Cortex of kidney (tissue), 1 donor: ENCODE measurements around the gene JAKMIP1.
"Not testable (repeated sequence)": the region's sequence is repeated elsewhere in the genome, so short reads cannot be mapped to it uniquely, and the experiment has no call there.

ENCODE experiments used
- DNase-seq: peaks from one replicate; lab custom pipeline; 2025; lab: John Stamatoyannopoulos, UW

Gene JAKMIP1

DNA sequence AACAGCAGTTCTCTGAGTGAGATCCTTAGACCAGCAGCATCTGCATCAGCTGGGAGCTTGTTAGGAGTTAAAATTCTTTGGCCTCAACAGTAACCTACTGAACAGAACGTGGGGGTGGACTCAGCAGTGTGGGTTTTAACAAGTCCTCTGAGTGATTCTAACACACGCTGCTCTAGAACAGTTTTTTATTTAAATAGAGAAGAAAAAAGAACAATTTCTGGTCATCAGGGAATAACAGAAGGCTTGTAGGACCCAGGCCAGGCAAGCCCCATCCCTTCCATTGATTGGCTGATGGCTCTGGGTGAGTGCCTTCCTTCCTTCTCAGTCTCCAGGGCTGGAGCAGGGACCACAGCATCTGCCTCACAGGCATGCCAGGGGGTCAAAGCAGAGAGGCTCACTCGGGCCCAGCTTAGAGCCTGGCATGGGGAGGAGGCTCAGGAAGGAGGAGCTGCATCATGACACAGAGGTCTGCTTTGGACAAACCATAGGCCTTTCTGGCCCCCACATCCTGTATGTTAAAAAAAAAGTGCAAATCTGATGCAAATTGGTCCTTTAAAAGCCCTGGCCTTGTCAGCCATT lies 56.7 kb downstream of the JAKMIP1 start:
- no peak for DNase-seq

DNA sequence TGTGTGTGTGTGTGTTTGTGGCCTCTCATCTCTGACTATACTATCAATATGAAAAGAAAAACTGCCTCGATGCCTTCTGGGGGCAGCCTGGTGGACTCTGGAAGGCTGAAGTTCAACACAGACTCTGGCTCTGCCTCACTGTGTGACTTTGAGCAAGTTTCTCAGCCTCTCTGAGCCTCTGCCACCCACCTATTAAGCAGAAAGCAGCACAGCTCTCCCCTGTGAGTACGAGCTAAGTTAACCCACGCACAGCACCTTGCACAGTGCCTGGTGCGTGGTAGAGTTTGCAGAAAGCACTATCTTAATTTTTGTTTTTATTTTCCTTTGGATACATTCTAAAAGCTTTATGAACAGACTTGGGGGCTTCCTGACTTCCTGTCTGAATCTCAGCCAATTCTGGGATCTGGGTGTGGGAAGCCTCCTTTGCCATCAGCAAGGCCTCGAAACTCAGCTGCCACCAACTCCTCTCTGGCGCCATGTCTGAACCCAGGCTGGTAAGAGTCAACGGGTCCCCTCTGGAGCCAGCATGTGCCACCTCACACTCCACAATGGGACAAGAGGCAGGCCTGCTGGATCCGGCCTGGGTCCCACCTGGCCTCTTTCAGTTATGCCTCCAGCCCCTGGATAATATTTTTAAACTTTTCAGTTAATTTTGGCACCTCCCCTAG lies 57.3 kb downstream of the JAKMIP1 start:
- DNase-seq, result no peak

DNA sequence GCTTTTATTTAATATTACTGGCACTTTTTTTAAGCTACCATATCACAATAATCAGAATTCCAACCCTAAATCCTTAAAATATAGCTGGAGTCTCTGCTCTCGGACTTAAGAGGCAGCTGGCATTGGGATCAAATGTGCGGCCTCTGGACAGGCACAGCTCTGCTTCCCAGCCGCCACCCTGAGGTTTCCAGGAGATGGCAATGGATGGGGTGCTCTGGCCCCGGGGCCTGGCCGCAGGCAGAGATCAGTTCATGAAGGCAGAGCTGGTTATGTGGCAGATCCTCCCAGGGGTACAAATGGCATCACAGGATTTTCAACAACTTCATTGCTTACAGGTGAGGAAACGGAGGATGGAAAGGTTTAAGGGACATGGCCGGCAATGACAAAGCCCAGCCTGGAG lies 57.8 kb downstream of the JAKMIP1 start:
- no peak for DNase-seq

DNA sequence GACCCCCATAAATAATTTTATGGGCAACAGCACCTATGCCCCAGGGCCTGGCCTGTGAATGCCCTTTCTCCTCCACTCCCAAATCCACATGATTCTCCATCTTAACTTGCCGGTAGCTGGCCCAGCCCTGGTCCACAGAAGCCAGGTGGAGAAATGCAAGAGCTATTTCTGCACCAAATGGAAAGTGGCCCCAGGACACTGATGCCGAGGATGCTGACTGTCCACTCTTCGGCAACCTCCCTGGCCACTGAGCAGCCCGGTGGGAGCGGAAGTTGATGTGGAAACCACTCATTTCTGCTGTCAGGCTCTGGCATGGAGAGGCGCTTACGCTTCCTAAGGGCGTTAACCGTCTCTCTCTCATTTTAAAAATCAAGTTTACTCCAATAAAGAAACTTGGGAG lies 58.8 kb downstream of the JAKMIP1 start:
- no peak for DNase-seq

DNA sequence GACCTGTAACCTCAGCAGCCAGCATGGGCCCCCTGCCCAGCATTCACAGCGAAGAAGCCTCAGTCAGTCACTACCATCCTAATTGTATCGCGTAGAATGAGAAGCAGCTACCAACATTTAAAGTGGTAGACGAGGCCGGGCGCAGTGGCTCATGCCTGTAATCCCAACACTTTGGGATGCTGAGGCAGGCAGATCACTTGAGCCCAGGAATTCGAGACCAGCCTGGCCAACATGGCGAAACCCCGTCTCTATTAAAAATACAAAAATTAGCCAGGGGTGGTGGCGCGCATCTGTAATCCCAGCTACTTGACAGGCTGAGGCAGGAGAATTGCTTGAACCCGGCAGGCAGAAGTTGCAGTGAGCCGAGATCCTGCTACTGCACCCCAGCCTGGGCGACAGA lies 59.3 kb downstream of the JAKMIP1 start:
- DNase-seq, result not testable (repeated sequence)

DNA sequence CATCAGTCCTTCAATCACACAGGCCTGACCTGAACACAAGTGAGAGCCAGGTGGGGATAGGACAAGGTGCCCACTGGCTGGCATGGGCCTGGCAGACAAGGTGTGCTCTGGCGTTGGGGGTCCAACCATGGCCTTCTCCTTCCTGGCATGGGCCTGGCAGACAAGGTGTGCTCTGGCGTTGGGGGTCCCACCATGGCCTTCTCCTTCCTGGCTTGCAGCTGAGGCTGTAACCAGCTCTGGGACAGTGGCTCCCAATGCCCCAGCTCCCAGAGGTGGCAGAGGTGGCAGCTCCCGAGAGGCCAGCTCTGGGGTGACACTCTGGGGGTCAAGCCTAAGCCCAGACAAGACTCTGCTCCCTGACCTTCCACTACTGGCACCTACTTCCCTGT lies 62.6 kb downstream of the JAKMIP1 start:
- no peak for DNase-seq

DNA sequence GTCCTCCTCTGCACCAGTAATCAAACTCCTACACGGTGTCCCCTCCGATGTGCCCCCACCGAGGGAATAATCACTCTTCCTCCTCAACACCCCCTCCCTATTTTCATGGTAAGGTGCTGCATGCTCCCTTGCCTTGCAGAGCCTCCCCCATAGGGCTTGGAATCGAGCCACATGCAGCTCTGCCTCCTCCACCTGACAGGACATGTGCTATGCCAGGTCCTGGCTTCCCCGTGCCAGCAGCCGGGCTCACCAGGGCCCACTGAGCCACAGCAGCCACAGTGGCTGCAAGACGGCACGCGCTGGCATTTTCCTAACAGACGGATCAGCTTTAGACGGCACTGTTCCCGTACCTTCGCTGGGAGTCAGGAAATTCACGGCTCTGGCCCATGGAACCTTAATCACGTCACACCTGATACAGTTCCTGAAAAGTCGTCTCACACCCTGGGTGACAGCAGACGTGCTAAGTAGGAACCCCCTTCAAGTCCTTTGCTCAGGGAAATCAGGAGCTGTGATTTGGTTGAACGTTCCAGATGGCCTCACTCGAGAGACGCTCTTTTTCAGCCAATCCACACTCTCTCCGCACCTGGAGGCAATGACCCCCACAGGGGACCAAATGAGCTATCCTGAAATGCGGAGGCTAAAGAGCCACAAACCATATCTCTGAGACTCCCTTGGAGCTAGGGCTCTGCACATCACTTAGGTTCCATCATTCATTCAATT lies 63.2 kb downstream of the JAKMIP1 start:
- DNase-seq, result no peak

DNA sequence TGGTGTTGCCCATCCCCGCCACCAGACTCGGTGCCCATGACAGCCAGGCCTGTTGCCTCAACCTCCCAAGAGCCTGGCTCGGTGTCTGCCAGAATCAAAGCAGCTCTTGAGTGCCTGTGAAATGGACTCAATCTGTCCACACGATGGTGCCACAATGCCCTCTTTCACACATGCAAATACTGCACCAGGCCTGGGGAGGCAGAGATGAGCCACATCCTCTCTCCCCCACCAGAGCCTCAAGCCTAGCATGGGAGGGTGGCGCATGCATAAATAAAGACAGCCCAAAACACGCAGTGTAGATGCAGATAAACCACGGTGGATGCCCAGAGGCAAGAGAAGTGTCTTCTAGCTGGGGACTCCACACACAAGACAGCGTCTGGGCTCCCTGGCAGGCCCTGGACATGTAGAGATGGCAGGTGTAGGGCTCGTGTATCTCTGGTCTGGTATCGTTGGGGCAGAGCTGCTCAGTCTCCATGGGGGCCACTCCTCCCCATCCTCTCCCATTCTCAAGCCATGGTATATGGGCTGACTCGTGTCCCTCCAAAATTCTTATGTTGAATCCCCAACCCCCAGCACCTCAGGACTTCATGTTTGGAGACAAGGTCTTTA lies 65.6 kb downstream of the JAKMIP1 start:
- no peak for DNase-seq

DNA sequence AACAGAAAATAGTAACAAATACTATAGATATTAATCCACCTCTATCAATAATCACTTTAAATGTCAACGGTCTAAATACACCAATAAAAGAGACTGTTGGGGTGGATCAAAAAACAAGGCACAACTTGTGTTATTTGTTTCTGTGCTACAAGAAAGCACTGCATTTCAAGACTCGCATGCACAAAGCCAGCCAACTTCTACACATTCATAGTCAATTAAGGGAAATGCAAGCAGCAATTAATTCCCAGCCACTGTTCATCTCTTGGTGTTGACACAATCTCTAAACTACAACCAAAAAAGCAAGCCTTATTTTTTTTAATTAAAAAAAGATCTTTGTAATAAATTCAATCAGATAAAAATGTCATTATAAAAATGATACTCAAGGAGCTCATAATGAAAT lies 67.6 kb downstream of the JAKMIP1 start:
- no peak for DNase-seq

DNA sequence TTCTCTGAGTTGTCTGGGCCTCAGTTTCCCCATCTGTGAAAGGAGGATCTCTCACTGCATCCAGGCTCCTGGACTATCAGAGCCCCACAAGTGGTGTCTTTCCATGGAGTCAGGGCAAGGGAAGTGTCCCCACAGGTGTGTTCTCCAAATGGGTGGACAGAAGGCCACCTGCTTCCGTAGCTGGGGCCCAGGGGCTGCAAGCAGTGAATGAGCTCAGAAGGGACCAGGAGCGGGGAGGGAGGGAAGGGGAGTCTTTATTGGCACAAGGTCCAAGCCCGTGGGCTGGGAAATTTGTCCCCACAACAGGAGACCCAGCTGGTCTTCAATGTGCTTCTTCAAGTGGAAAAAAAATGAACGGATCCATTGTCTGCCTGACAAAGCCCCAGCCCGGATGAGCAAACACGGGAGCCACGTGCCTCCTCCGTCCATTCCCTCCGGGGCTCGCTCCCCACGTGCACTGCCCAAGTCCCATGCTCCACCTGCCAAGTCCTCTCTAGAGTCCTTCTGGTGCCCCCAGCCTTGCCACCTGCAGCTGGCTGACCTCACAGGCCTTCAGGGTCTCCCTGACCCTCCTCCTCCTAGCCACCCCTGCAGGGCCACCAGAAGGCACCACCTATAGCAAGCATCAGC lies 72.0 kb downstream of the JAKMIP1 start:
- no peak for DNase-seq

DNA sequence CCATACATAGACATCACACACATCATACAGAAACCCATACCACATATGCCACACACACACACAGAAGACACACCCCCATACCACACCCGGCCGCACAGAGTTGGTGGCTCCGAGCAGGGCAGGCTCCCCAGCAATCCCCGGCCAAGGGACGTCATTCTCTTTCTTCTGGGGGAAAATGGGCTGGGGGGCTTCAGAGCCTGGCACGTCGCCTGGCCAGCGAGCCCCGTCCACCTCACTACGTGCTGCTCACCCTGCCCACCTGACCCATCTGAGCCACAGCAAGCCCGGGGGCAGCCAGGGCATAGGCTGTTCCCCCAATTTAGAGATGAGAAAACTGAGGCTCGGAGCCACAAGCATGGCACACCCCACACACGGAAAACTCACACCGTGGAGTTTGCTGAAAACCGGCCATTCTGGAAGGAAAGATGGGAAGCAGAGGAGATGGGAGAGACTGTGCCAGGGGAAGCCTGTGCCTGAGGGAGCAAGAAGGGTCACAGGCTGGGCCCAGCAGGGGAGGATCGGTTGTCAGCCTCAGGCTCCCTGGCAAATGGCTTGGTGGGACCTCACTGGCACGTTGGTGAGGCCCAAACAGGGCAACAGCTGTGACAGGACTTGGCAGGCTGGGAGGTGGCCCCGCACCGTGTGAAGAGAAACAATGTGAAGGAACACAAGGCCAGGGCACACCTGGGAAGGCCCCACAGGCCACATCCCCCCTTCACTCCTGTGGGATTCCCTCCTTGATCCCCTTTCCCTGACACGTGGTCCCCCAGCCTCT lies 73.2 kb downstream of the JAKMIP1 start:
- no peak for DNase-seq

DNA sequence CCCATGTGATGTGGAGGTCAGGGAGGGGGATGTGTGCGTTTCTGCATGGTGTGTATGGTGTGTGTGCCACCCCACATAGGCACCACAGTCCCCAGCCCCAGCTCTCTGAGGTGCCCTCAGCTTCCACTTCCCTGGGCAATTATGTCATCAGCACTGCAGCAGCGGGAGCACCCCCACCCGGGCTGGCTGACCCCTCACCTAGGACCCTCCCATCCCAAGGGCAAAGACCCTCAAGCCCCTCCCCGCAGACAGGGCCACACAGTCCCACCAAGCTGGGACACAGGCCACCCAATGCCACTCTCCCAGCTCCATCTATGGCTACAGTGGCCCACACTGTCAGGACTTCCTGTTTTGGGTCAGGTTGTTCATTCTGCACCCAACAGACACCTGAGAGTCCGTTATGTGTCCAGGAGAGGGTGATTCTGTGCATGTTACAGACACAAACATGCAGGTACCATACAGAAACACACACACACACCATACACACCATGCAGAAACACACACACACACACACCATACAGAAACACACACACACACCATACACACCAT lies 75.2 kb downstream of the JAKMIP1 start:
- DNase-seq, result no peak

DNA sequence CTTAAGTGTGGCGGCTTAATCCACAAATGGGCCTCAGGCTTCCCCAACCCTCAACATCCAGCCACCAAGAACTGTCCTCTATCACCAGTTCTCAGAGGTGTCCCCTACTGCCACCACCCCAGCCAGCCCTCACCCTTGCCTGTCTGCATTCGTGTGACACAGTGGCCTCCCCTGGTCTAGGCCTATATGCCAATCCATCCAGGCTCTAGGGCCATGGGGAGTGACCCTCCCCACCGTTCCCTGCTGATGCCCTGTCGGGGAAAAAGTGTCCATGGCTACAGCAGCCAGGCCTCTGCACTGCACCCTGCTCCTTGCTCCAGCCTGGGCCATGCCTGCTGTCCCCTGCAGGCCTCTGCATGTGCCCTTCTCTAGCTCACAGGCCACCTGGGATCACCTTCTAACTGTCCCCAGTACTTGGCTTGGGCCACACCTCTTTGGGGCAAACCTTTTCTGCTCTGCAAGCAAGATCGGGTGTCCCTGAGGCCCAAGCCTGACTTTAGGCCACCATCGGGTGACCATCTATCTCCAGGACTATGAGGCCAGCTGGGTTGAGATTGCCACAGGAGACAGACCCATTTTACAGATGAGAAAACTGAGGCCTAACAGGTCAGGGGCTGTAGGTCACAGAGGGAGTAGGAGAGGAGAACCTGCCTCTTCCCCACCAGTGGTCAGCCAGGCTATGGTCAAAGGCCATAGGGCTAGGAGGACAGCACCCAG lies 75.8 kb downstream of the JAKMIP1 start:
- no peak for DNase-seq

DNA sequence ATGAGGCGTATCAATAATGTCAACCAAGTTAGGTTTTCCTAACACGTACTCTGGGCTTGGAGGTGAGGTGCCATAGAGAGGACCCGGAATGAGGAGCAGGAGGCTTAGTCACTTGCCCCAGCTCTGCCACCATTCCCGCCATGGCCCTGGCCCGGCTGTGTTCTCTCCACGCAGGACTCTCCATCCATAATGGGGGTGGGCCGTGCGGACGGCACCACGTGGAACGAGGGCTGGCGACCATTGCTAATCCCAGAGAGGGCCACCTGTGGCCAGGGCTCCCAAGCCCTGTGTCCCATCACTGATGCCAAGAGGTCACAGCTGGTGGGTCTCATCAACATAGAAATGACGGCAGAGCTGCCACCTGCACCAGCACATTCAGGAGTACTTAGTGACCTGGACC lies 76.4 kb downstream of the JAKMIP1 start:
- no peak for DNase-seq

DNA sequence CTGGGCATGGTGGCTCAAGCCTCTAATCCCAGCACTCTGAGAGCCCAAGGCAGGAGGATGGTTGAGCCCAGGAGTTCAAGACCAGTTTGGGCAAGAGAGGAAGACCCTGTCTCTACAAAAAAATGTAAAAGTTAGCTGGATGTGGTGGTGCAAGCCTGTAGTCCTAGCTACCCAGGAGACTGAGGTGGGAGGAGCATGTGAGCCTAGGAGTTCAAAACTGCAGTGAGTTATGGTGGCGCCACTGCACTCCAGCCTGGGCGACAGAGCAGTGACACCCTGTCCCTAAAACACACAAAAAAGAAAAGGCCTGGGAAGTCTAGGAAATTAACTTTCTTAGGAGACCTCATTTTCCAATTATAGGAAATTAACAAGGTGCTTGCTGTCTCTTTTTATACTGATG lies 76.8 kb downstream of the JAKMIP1 start:
- DNase-seq, result no peak

DNA sequence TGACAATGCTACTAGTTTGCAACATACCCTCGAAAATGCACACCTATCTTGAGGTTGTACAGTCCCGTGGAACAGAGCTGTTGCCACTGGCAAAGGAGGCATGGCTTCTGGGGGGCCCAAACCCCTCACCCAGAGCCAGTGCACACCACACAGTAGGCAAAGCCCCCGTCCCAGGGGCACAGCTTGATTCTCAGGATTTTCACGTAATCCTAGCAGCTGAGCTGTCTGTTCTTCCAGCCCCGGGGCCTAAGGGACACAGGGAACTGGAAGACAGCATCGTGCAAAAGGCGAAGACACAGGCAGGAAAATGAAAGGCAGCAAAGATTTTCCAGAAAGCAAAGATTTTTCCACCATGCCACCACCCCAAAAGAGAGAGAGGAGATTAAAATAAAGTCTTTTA lies 77.2 kb downstream of the JAKMIP1 start:
- no peak for DNase-seq

DNA sequence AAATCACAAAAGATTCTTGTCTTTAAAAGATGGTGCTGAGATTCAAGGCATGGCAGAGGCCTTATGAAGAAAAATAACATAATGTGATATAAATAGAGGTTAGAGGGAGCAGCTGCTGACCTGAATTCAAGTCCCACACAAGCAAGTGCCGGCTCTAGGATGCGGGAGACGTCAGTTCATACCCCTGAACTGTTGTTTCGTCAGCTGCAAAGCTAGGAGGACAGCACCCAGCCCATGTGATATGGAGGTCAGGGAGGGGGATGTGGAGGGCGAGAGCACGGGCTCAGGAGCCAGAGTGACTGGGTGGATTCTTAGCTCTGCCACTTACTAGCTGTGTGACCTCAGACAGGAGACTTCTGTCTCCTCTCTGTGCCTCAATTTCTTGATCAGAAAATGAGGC lies 77.9 kb downstream of the JAKMIP1 start:
- DNase-seq, result no peak

DNA sequence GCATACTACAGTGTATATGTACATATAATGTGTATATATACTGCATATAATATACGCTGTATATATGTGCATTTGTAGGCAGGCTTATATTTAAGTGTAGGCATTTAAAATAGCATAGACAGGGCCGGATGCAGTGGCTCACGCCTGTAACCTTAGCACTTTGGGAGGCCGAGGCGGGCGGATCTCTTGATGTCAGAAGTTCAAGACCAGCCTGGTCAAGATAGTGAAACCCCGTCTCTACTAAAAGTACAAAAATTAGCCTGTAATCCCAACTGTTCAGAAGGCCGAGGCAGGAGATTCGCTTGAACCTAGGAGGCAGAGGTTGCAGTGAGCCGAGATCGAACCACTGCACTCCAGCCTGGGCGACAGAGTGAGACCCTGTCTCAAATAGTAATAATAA lies 78.4 kb downstream of the JAKMIP1 start:
- DNase-seq, result no peak

DNA sequence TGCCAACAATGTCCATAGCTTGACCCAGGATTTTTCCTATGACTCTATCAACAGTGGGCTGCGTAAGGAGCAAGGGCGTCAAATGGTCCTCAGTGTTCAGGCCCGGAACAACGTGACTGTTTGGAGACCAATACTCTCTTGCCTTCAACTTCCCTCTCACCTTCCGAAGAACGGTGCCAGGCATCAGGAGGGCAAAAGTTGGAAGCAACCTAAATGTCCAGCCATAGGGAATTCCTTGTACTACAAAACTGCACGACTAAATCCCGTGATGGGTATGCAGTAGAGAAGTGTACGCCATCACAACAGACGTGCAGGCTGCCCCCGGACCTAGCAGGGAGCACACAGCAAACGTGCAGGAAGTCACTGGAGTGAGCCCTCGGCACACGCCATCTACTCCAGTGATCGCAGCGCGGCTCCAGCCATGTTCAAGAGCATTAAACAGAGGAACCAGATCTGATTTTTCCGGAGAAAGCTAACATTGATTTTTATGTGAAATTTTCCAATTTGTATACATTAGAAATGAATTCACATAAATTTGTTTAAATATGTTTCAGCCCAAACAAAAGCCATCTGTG lies 79.0 kb downstream of the JAKMIP1 start:
- DNase-seq, result no peak

DNA sequence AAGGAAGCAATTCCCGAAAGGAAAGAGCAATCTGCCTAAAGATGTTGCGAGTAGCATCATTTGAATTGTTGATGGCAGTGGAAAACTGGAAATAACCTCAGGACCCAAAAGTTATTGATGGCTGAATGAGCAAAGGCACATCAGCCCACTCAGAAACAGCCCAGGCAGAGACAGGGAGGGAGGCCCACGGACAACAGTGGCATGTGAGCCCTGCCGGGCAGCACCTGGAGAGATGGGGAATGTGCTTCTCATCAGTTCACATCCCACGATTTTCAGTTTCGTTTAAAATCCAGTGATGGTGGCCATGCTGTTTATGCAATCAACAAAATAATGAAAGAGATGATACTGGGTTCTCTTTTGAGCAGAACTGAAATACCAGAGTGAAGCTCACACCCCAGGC lies 80.0 kb downstream of the JAKMIP1 start:
- no peak for DNase-seq
